Effector memory CD8-positive, alpha-beta T cell (primary cell): ENCODE measurements around the gene SHISA9.
"Not testable (repeated sequence)": the region's sequence is repeated elsewhere in the genome, so short reads cannot be mapped to it uniquely, and the experiment has no call there.

ENCODE experiments used
- ATAC-seq: fragments of 150-1000 bp; cut with Tn5 transposase; replicated peaks from 2 replicates; pipeline ENCODE4 v1.10.0; 2021; ENCODE audit warnings: mild to moderate bottlenecking, moderate library complexity
- DNase-seq, 3 experiments: peaks; one replicate each; pipeline ENCODE4 v3.0.0; 2021
- H3K27ac Mint-ChIP-seq, 2 donors: one replicate each; pipeline ENCODE4 v1.8.0; 2022; ENCODE audit warnings: mild to moderate bottlenecking in 2 of 2, mixed read lengths in 2 of 2, moderate library complexity in 2 of 2
- H3K27me3 Mint-ChIP-seq, 2 donors: one replicate each; pipeline ENCODE4 v1.8.0; 2022; ENCODE audit warnings: mixed read lengths in 2 of 2
- H3K36me3 Mint-ChIP-seq: one replicate; pipeline ENCODE4 v1.8.0; 2022; ENCODE audit warnings: mild to moderate bottlenecking, moderate library complexity, mixed read lengths; ENCODE audit not compliant: insufficient read depth
- H3K4me1 Mint-ChIP-seq, 2 donors: one replicate each; pipeline ENCODE4 v1.8.0; 2022; ENCODE audit warnings: low read depth in 2 of 2, mixed read lengths in 2 of 2
- H3K4me3 Mint-ChIP-seq, 2 donors: one replicate each; pipeline ENCODE4 v1.8.0; 2022; ENCODE audit warnings: mild to moderate bottlenecking in 2 of 2, mixed read lengths in 2 of 2, moderate library complexity in 2 of 2
- H3K9me3 Mint-ChIP-seq, 2 donors: one replicate each; pipeline ENCODE4 v1.8.0; 2022; ENCODE audit warnings: mixed read lengths in 2 of 2
- total RNA-seq, 9 experiments: gene quantifications; one replicate each; lab custom pipeline; 2026; lab: John Stamatoyannopoulos, UW

Gene SHISA9
- 0 to 0.19 (median 0) reads per million in 9 experiments for total RNA-seq

DNA sequence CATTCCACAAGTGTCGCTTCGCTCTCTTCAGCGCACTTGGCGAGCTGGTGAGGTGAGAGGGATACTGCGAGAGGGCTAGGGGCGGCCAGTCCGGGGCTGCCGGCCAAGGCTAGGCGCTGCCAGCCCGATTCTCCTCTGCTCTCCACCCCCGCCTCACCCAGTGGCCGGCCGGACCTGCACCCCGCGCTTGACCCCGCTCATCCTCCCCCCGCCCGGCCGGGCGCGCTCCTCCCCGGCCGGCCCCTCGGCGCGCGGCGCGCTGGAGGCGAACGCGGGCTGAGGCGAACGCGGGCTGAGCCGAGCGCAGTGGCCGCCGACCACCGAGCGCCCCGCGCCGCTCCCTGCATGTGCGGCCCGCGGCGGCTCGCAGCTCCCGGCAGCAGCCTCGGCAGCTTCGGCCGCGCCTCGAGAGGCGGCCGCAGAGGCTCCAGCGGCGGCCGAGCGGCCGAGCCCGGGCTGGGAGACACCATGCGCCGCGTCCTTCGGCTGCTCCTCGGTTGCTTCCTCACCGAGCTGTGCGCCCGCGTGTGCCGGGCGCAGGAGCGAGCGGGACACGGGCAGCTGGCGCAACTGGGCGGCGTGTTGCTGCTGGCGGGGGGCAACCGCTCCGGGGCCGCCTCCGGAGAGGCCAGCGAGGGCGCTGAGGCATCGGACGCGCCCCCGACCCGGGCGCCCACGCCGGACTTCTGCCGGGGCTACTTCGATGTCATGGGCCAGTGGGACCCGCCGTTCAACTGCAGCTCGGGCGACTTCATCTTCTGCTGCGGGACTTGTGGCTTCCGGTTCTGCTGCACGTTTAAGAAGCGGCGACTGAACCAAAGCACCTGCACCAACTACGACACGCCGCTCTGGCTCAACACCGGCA, at the start of gene SHISA9:
SHISA9 (plus strand) TSS at position 2 of the 865 bp plus-strand sequence.
- DNase-seq (no peak), ATAC-seq (no peak)
- Mint-ChIP-seq H3K4me1 (peaks cover 0 to 3% of the 10 kb centered on the region in 2 donors), H3K4me3 (no peak within 1 kb of the TSS), H3K36me3 (no peaks in the 10 kb centered on the region), H3K9me3 (no peaks in the 10 kb centered on the region), H3K27me3 (peaks cover 43 to 74% of the 10 kb centered on the region in 2 donors), H3K27ac (no peak within 1 kb of the TSS)

DNA sequence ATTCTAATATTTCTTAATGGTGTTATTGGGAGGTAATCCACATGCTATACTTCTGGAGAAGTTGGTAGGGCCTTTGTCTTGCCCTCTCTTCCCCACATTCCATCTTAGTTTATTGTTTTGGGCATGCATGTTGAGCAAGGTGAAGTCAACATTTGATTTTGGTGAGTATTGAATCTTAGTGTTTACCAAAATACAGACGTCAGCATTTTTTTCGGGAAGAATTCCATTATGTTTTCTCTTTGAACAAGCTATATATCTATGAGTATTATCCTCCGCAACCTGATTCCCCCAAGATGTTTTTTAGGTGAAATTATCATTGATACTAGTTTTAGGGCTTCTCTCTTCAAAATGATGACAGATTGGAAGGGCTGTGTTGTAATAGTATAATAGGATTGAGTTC, 47.4 kb upstream of the SHISA9 start:
- H3K4me3 Mint-ChIP-seq: no peak overlapping the region
- H3K4me1 Mint-ChIP-seq: no peaks in the 10 kb centered on the region
- H3K27me3 Mint-ChIP-seq: peaks cover 6 to 10% of the 10 kb centered on the region in 2 donors
- peaks cover 0 to 4% of the 10 kb centered on the region in 2 donors for H3K9me3 Mint-ChIP-seq
- H3K36me3 Mint-ChIP-seq: peaks cover 3% of the 10 kb centered on the region
- ATAC-seq (no peak), DNase-seq (no peak)
- H3K27ac Mint-ChIP-seq: no peak overlapping the region

DNA sequence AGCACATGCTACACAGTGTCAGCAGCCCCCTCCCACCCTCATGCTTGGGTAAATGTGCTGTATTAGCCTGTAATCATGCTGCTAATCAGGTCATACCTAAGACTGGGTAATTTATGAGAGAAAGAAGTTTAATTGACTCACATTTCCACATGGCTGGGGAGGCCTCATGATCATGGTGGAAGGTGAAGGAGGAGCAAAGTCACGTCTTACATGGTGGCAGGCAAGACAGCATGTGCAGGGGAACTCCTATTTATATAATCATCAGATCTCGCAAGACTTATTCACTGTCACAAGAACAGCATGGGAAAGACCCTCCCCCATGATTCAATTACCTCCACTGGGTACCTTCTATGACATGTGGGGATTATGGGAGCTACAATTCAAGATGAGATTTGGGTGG, 44.0 kb upstream of the SHISA9 start:
- H3K27me3 Mint-ChIP-seq: peaks cover 7 to 12% of the 10 kb centered on the region in 2 donors
- not testable (repeated sequence) for ATAC-seq, H3K4me3 Mint-ChIP-seq, H3K27ac Mint-ChIP-seq, H3K9me3 Mint-ChIP-seq, H3K36me3 Mint-ChIP-seq, H3K4me1 Mint-ChIP-seq, DNase-seq

DNA sequence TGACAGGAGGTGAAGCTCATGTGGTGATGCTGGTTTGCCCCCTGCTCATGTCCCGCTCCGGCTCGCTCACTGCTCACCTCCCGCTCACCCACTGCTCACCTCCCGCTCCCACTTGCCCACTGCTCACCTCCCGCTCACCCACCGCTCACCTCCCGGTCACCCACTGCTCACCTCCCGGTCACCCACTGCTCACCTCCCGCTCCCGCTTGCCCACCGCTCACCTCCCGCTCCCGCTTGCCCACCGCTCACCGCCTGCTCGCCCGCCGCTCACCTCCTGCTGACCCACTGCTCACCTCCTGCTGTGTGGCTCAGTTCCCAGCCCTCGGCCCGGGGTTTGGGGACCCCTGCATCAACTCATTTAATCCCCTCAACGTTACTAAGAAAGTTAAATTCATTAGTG, 39.1 kb upstream of the SHISA9 start:
- Mint-ChIP-seq H3K27me3 (peaks cover 16 to 35% of the 10 kb centered on the region in 2 donors), H3K9me3 (peaks cover 0 to 2% of the 10 kb centered on the region in 2 donors), H3K4me3 (no peak overlapping the region), H3K36me3 (no peaks in the 10 kb centered on the region), H3K4me1 (no peaks in the 10 kb centered on the region), H3K27ac (no peak overlapping the region)
- no peak for DNase-seq
- ATAC-seq: no peak

DNA sequence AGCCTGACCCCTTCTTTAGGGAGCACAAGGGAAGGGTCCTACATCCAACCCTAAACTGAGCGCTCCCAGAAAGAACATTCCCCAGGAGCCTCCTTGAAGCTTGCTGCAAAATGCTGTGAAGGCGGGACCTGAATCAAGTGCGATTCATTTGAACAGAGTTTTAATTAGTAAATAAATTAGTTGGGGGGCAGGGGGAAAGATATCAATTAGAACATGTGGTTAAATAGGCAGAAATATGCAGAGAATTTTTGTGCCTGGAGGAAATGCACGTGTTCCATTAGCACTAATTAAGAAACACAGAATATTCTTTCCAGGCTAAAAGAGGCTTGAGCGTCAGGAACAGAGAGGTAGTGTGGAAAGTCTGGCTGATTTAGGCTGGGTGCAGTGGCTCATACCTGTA, 38.5 kb upstream of the SHISA9 start:
- Mint-ChIP-seq H3K9me3 (no peaks in the 10 kb centered on the region), H3K27me3 (peaks cover 16 to 35% of the 10 kb centered on the region in 2 donors), H3K4me1 (no peaks in the 10 kb centered on the region), H3K27ac (no peak overlapping the region), H3K36me3 (no peaks in the 10 kb centered on the region), H3K4me3 (no peak overlapping the region)
- DNase-seq (no peak), ATAC-seq (no peak)

DNA sequence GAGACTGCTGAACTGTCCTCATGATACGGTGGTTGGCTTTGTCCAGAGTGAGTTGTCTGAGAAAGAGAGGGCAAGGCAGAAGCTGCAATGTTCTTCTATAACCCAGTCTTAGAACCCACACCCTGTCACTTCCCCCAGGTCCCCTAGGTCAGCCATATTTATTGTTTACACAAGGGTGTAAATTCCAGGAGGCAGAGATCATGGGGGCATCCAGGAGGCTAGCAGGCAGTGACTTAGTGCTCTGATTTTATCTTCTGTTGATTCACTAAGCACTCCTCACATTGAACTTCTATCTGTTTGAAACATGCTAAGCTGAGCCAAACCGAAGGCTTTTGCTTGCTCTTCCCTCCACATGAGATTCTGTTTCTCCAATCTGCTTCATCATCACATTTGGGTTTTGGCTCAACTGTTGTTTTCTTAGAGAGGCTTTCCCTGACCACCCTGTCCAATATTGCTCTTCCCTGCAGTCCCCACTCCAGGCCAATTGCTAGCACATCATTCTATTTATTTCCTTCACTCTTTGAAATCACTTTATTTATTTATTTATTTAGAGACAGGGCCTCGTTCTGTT, 34.3 kb upstream of the SHISA9 start:
- no peak for DNase-seq
- no peaks in the 10 kb centered on the region for H3K4me1 Mint-ChIP-seq
- H3K27me3 Mint-ChIP-seq: peaks cover 16 to 35% of the 10 kb centered on the region in 2 donors
- no peak overlapping the region for H3K27ac Mint-ChIP-seq
- no peak for ATAC-seq
- H3K4me3 Mint-ChIP-seq: no peak overlapping the region
- H3K36me3 Mint-ChIP-seq: no peaks in the 10 kb centered on the region
- H3K9me3 Mint-ChIP-seq: no peaks in the 10 kb centered on the region

DNA sequence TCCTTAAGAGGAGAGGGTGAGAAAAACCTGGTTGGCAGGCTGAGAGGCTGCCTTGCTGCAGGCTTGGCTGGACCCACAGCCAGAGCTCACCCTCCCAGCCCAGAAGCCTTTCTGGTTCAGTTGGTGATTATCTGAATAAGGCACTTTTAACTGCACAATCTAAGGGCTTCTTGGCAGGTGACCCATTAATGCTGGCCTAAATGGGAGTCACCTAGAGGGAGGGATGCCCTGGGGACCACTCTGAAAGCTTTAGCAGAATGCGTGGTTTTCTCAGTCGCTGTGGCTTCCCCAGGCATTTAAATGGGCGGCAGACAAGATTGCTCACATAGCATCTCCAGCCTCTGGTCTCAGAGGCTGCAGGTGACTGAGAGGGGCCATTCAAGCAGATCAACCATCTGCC, 33.2 kb upstream of the SHISA9 start:
- ATAC-seq (no peak), DNase-seq (no peak)
- no peaks in the 10 kb centered on the region for H3K9me3 Mint-ChIP-seq
- peaks cover 10 to 26% of the 10 kb centered on the region in 2 donors for H3K27me3 Mint-ChIP-seq
- no peak overlapping the region for H3K27ac Mint-ChIP-seq
- no peaks in the 10 kb centered on the region for H3K4me1 Mint-ChIP-seq
- H3K36me3 Mint-ChIP-seq: no peaks in the 10 kb centered on the region
- no peak overlapping the region for H3K4me3 Mint-ChIP-seq

DNA sequence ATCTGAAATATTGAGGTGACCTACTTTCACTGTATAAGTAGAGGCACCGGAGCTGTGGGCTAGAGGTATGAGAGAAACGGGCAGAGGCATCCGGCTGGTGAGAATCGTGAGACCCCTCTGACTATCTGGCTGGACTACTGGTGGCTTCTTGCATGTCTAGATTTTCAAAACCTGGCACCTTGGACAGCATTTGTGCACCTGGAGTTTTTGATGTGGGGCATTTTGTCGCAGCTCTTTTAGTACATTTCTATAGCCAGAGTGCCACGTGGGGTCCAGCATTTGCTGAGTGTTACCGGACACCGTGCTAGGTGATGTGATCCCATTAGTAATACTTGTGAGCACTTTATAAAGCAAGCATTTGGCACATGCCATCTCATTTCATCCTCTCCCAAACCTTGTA, 32.6 kb upstream of the SHISA9 start:
- no peaks in the 10 kb centered on the region for H3K4me1 Mint-ChIP-seq
- DNase-seq (no peak), ATAC-seq (no peak)
- no peaks in the 10 kb centered on the region for H3K36me3 Mint-ChIP-seq
- peaks cover 10 to 28% of the 10 kb centered on the region in 2 donors for H3K27me3 Mint-ChIP-seq
- no peaks in the 10 kb centered on the region for H3K9me3 Mint-ChIP-seq
- no peak overlapping the region for H3K27ac Mint-ChIP-seq
- H3K4me3 Mint-ChIP-seq: no peak overlapping the region

DNA sequence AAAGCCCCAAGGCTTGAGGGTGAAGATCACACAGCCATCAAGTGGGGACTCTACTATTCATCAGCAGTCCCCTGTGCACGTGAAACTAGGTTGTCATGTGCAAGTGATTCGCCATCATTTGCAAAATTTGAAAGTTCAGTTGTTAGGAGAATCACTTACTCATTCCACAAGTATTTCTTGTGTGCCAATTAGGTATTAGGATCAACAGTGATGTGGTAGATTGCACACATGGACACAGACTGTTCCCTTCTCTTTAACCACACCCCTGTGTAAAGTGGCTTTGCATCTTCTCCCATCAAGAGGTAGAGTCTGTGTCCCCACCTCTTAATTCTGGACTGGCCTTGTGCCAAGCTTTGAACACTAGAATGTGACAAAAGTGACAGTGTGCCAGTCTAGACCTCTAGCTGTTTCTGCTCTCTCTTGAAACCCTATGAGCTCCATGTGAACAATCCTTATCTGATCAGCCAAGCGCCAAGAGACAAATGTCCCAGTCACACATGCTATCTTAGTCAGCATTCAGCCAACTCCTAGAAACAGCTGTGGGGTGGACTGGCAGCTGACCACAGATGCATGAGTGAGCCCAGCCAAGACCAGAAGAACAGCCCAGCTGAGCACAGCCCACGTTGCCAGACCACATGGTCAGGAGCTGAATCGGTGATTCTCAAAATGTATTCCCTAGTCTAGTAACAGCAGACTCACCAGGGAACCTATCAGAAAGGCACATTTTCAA, 31.5 kb upstream of the SHISA9 start:
- H3K4me3 Mint-ChIP-seq: no peak overlapping the region
- H3K27ac Mint-ChIP-seq: no peak overlapping the region
- H3K4me1 Mint-ChIP-seq: no peaks in the 10 kb centered on the region
- H3K9me3 Mint-ChIP-seq: no peaks in the 10 kb centered on the region
- peaks cover 10 to 32% of the 10 kb centered on the region in 2 donors for H3K27me3 Mint-ChIP-seq
- ATAC-seq (no peak), DNase-seq (no peak)
- no peaks in the 10 kb centered on the region for H3K36me3 Mint-ChIP-seq

DNA sequence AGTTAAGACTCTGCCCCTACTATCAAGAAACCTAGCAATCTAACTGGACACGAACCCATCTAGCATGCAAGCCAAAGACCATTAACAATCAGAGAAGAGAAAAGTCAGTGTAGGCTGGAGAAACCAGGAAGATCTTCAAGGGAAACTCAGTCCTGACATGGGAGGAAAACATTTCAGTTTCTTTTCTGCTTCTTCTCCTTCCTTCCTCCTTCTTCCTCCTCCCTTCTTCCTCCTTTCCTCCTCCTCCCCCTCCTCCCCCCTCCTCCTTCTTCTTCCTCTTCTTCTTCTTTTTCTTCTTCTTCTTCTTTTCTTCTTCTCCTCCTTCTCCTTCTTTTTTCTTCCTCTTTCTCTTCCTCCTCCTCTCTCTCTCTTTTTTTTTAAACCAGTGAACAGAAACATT, 29.6 kb upstream of the SHISA9 start:
- H3K9me3 Mint-ChIP-seq: no peaks in the 10 kb centered on the region
- no peak overlapping the region for H3K4me3 Mint-ChIP-seq
- no peaks in the 10 kb centered on the region for H3K36me3 Mint-ChIP-seq
- no peak for ATAC-seq
- H3K4me1 Mint-ChIP-seq: no peaks in the 10 kb centered on the region
- no peak for DNase-seq
- H3K27ac Mint-ChIP-seq: no peak overlapping the region
- H3K27me3 Mint-ChIP-seq: peaks cover 0 to 21% of the 10 kb centered on the region in 2 donors

DNA sequence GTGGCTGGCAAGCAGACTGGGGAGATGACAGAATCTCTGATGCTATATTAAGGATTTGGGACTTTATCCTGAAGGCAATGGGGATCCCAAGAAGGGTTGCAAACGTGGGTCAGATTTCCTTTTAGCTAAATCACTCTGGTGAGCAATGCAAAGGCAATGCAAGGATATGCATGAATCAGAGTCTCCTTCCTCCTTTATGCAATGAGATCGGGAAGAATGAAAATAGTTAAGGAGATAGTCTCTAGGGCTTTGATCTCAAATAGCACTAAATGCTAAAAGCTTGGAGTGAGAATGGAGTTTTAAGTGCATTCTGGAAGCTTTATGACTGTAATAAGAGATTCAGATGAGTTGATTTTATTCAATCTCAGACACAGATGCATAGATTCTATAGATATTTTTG, 27.2 kb upstream of the SHISA9 start:
- DNase-seq (no peak), ATAC-seq (no peak)
- H3K27ac Mint-ChIP-seq: no peak overlapping the region
- H3K36me3 Mint-ChIP-seq: no peaks in the 10 kb centered on the region
- H3K27me3 Mint-ChIP-seq: peaks cover 7 to 27% of the 10 kb centered on the region in 2 donors
- no peaks in the 10 kb centered on the region for H3K9me3 Mint-ChIP-seq
- no peaks in the 10 kb centered on the region for H3K4me1 Mint-ChIP-seq
- H3K4me3 Mint-ChIP-seq: no peak overlapping the region

DNA sequence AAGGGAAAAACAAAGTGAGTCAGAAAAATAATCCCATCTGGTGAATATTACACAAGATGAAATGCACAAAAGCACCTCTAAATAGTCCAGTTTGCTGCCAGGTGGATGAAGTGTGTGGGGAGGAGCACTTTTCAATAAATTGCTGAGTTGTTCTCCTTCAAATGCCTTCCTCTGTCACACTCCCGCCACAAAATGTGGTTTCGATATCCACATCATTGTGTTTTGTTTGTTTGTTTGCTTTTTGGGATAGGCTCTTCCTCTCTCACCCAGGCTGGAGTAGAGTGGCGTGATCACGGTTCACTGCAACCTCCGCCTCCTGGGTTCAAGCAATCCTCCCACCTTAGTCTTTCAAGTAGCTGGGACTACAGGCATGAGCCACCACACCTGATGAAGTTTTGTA, 24.6 kb upstream of the SHISA9 start:
- ATAC-seq: no peak
- H3K36me3 Mint-ChIP-seq: no peaks in the 10 kb centered on the region
- DNase-seq: no peak
- H3K4me3 Mint-ChIP-seq: no peak overlapping the region
- no peaks in the 10 kb centered on the region for H3K4me1 Mint-ChIP-seq
- no peak overlapping the region for H3K27ac Mint-ChIP-seq
- H3K27me3 Mint-ChIP-seq: peaks cover 7 to 19% of the 10 kb centered on the region in 2 donors
- H3K9me3 Mint-ChIP-seq: no peaks in the 10 kb centered on the region

DNA sequence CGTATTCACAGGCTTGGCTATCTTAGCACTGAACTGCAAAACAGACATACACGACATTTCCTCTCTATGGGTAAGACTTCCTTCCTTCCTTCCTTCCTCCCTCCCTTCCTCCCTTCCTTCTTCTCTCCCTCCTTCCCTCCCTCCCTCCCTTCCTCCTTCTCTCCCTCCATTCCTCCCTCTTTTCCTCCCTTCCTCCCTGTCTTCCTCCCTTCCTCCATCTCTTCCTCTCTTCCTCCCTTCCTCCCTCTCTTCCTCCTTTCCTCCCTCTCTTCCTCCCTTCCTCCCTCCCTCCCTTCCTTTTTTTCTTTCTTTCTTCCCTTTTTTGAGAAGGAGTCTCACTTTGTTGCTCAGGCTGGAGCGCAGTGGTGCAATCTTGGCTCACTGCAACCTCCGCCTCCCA, 22.4 kb upstream of the SHISA9 start:
- H3K36me3 Mint-ChIP-seq: no peaks in the 10 kb centered on the region
- DNase-seq: no peak

More for the DNA sequence above, 22.4 kb upstream of the SHISA9 start:
- Mint-ChIP-seq H3K27me3 (peaks cover 7 to 9% of the 10 kb centered on the region in 2 donors), H3K4me3 (no peak overlapping the region), H3K27ac (no peak overlapping the region), H3K9me3 (no peaks in the 10 kb centered on the region), H3K4me1 (no peaks in the 10 kb centered on the region)
- no peak for ATAC-seq
